Skin epidermis (tissue), 12 donors: ENCODE data around the gene ADGRG1.

ENCODE experiments used
- H3K27ac ChIP-seq, 21 experiments: fragments of 200-600 bp; sonication (generic) in 11 of 21; one replicate each; pipeline ENCODE4 v1.5.0; 2020; ENCODE audit warnings: mild to moderate bottlenecking in 3 of 21, inconsistent platforms in 2 of 21, moderate library complexity in 2 of 21
- H3K4me3 ChIP-seq, 7 experiments: fragments of 200-600 bp; sonication (generic) in 2 of 7; one replicate each; pipeline ENCODE4 v1.5.0; 2020; ENCODE audit warnings: inconsistent platforms in 2 of 7, mild to moderate bottlenecking in 2 of 7, moderate library complexity in 1 of 7

The ADGRG1 gene

GRCh38 chr16:57688987-57689761 lies 60.7 kb downstream of the ADGRG1 start:
- no peak overlapping the region for H3K4me3 ChIP-seq
- no peak overlapping the region for H3K27ac ChIP-seq

- peak overlapping the region in 2 of 21 experiments; percentile 6 to 47 for H3K27ac ChIP-seq
Measured at GRCh38 chr16:57689762-57690558, 61.5 kb downstream of the ADGRG1 start.

GRCh38 chr16:57690782-57691471 lies 62.5 kb downstream of the ADGRG1 start:
- H3K27ac ChIP-seq = peak overlapping the region in 1 of 21 experiments; percentile 7
- no peak overlapping the region for H3K4me3 ChIP-seq

More at GRCh38 chr16:57689762-57690558, 61.5 kb downstream of the ADGRG1 start:
- H3K4me3 ChIP-seq = no peak overlapping the region

- Histone ChIP-seq H3K27ac (no peak overlapping the region), H3K4me3 (no peak overlapping the region)
Measured at GRCh38 chr16:57692636-57693035, 64.2 kb downstream of the ADGRG1 start.

- Histone ChIP-seq H3K27ac (no peak overlapping the region), H3K4me3 (no peak overlapping the region)
Measured at GRCh38 chr16:57693550-57693949, 65.1 kb downstream of the ADGRG1 start.

GRCh38 chr16:57694231-57694724 lies 65.8 kb downstream of the ADGRG1 start:
- H3K4me3 ChIP-seq = no peak overlapping the region
- no peak overlapping the region for H3K27ac ChIP-seq

- H3K27ac ChIP-seq = peak within 1 kb of the TSS in 1 of 21 experiments; percentile 50
- peak within 1 kb of the TSS in 3 of 7 experiments; percentile 8 to 16 (median 9) for H3K4me3 ChIP-seq
Measured at GRCh38 chr16:57694725-57695679, 66.6 kb downstream of the ADGRG1 start, which contains the start of gene DRC7. TSS of gene DRC7 (plus strand) at chr16:57694806. CDS start at chr16:57697950, 3,144 bp downstream.

- Histone ChIP-seq H3K4me3 (no peak overlapping the region), H3K27ac (no peak overlapping the region)
Measured at GRCh38 chr16:57695680-57696069, 67.2 kb downstream of the ADGRG1 start.

GRCh38 chr16:57696240-57696639 lies 67.8 kb downstream of the ADGRG1 start:
- Histone ChIP-seq H3K4me3 (no peak overlapping the region), H3K27ac (no peak overlapping the region)

- Histone ChIP-seq H3K27ac (no peak overlapping the region), H3K4me3 (no peak overlapping the region)
Measured at GRCh38 chr16:57697896-57698537, 69.6 kb downstream of the ADGRG1 start.

- no peak overlapping the region for H3K4me3 ChIP-seq
- no peak overlapping the region for H3K27ac ChIP-seq
Measured at GRCh38 chr16:57698812-57699405, 70.5 kb downstream of the ADGRG1 start.

GRCh38 chr16:57699481-57699880 lies 71.1 kb downstream of the ADGRG1 start:
- no peak overlapping the region for H3K27ac ChIP-seq
- no peak overlapping the region for H3K4me3 ChIP-seq

GRCh38 chr16:57699899-57700298 lies 71.5 kb downstream of the ADGRG1 start:
- Histone ChIP-seq H3K27ac (no peak overlapping the region), H3K4me3 (no peak overlapping the region)

GRCh38 chr16:57700781-57701551 lies 72.5 kb downstream of the ADGRG1 start:
- no peak overlapping the region for H3K27ac ChIP-seq
- no peak overlapping the region for H3K4me3 ChIP-seq

- Histone ChIP-seq H3K4me3 (no peak overlapping the region), H3K27ac (no peak overlapping the region)
Measured at GRCh38 chr16:57701759-57702371, 73.4 kb downstream of the ADGRG1 start.

GRCh38 chr16:57703416-57704010 lies 75.1 kb downstream of the ADGRG1 start:
- Histone ChIP-seq H3K4me3 (no peak overlapping the region), H3K27ac (no peak overlapping the region)
